Measurements from ENCODE around the gene ALDH3A1. TPM values are rescaled to one million over a fixed set of nuclear protein-coding genes. Genes with fewer than 3 reads are reported as not detected.

The ALDH3A1 gene
- total and polyA plus RNA-seq, 2 experiments from 2014 or later, result 0.17 to 0.21 TPM

DNA sequence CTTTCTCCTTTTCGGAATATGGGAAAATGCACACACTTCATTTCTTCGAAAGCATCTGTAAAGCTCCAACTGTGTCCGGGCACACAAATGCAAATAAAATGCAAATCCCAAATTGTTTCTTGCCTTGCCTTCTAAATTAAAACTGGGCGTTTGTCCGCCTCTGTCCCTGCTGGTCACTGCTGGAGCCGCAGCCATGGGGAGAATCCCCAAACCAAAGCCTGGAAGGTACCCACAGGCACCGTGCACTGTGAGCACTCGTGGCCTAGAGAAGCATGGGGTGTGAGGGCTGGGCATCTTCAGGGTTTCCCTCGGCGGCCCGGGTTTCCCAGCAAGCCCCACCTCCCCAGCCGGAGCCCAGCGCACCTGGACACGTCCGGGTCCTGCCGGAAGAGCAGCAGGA lies 34.6 kb downstream of the ALDH3A1 start:
- Histone ChIP-seq H3K79me2 (replicated peaks; ENCODE audit: insufficient read depth) (no peaks in the 10 kb centered on the region), H3K9me2 (ENCODE audit: insufficient read depth) (no peaks in the 10 kb centered on the region), H3K27ac (ENCODE audit: low read depth) (no peak overlapping the region), H4K20me1 (replicated peaks; ENCODE audit: insufficient read depth) (no peaks in the 10 kb centered on the region), H2AFZ (0 out of 2 replicates have a peak overlapping the region, but pooled peaks have one; percentile 63), H3F3A (replicated peaks; ENCODE audit: low read depth) (no peaks in the 10 kb centered on the region), H3K27me3 (ENCODE audit: insufficient read depth) (no peaks in the 10 kb centered on the region), H3K36me3 (ENCODE audit: insufficient read depth) (no peaks in the 10 kb centered on the region), H3K4me3 (no peak overlapping the region), H3K4me2 (no peak overlapping the region), H3K4me1 (ENCODE audit: insufficient read depth) (0 out of 2 replicates have a peak, but pooled peaks cover 6% of the 10 kb centered on the region)
- H3K27me3 Mint-ChIP-seq (ENCODE audit: insufficient read depth, low read depth, poor library complexity), result peaks cover 5% of the 10 kb centered on the region
- no peak overlapping the region for H3K4me3 Mint-ChIP-seq
- peaks cover 14% of the 10 kb centered on the region for H3K4me1 Mint-ChIP-seq
- no peaks in the 10 kb centered on the region for H3K9me3 Mint-ChIP-seq
- H3K36me3 Mint-ChIP-seq (ENCODE audit: low read depth), result no peaks in the 10 kb centered on the region
- ATAC-seq, result peak; percentile 87
- H3K27ac Mint-ChIP-seq, result no peak overlapping the region
- no peak for TF ChIP-seq ZNF331 (CRISPR knock-in tag; IDR thresholded peaks at IDR 0.05; ENCODE audit: low read depth)
- peak; percentile 23 to 50 for TF ChIP-seq CTCF (conservative IDR thresholded peaks at IDR 0.05; ENCODE audit: low read depth in 2 of 2)
- no peak for TF ChIP-seq EZH2phosphoT487 (IDR thresholded peaks at IDR 0.05; ENCODE audit: unreplicated experiment)
- DNase-seq (ENCODE audit: low spot score), result peak; percentile 76

DNA sequence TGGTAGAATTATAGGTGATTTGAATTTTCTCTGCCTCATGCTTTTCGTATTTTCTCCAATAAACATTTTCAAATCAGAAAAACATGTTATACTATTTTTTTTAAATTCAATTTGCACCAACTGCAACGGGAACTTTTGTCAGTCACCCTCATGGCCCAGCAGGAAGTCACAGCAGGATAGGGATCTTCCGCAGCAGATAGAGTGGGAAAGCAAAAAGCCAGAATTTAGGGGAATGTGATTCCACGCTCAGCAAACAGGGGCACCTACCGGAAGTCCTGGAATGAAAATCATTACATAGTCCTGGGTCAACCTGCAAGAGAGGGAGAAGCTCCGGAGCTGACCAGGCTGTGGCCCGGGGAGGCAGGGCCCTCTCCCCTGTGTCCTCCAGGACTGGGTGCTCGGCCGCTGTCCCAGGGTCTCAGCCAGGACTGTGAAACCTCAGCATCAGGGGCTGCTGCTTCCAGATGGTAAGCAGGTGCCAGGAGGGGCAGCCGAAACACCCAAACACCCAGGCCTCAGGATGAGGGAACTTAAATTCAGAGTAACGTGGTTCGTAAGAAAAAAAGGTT lies 35.6 kb downstream of the ALDH3A1 start:
- no peaks in the 10 kb centered on the region for H3F3A ChIP-seq (replicated peaks; ENCODE audit: low read depth)
- TF ChIP-seq ZNF114 (CRISPR knock-in tag; IDR thresholded peaks at IDR 0.05) (no peak), CTCF (conservative IDR thresholded peaks at IDR 0.05; ENCODE audit: low read depth in 2 of 2) (no peak), POLR2AphosphoS5 (IDR thresholded peaks at IDR 0.05; ENCODE audit: low read depth) (no peak)
- no peak for DNase-seq (ENCODE audit: low spot score)

More for the DNA sequence above, 35.6 kb downstream of the ALDH3A1 start:
- Histone ChIP-seq H3K9me2 (ENCODE audit: insufficient read depth) (no peaks in the 10 kb centered on the region), H3K4me1 (ENCODE audit: insufficient read depth) (0 out of 2 replicates have a peak, but pooled peaks cover 6% of the 10 kb centered on the region), H3K79me2 (replicated peaks; ENCODE audit: insufficient read depth) (no peaks in the 10 kb centered on the region), H4K20me1 (replicated peaks; ENCODE audit: insufficient read depth) (no peaks in the 10 kb centered on the region), H3K4me3 (no peak overlapping the region), H3K27ac (ENCODE audit: low read depth) (0 out of 2 replicates have a peak overlapping the region, but pooled peaks have one; percentile 30), H3K4me2 (no peak overlapping the region), H3K27me3 (ENCODE audit: insufficient read depth) (no peaks in the 10 kb centered on the region), H2AFZ (no peak overlapping the region), H3K36me3 (ENCODE audit: insufficient read depth) (no peaks in the 10 kb centered on the region)
- H3K27me3 Mint-ChIP-seq (ENCODE audit: insufficient read depth, low read depth, poor library complexity), result peaks cover 5% of the 10 kb centered on the region
- no peak overlapping the region for H3K27ac Mint-ChIP-seq
- no peaks in the 10 kb centered on the region for H3K9me3 Mint-ChIP-seq
- H3K4me3 Mint-ChIP-seq, result no peak overlapping the region
- no peaks in the 10 kb centered on the region for H3K36me3 Mint-ChIP-seq (ENCODE audit: low read depth)
- H3K4me1 Mint-ChIP-seq, result peaks cover 14% of the 10 kb centered on the region; the same call in 2 of the 3 replicates
- ATAC-seq, result no peak
